ENCODE measurements around the gene RCC2.
"Not testable (repeated sequence)": the region's sequence is repeated elsewhere in the genome, so short reads cannot be mapped to it uniquely, and the experiment has no call there.

The RCC2 gene

DNA sequence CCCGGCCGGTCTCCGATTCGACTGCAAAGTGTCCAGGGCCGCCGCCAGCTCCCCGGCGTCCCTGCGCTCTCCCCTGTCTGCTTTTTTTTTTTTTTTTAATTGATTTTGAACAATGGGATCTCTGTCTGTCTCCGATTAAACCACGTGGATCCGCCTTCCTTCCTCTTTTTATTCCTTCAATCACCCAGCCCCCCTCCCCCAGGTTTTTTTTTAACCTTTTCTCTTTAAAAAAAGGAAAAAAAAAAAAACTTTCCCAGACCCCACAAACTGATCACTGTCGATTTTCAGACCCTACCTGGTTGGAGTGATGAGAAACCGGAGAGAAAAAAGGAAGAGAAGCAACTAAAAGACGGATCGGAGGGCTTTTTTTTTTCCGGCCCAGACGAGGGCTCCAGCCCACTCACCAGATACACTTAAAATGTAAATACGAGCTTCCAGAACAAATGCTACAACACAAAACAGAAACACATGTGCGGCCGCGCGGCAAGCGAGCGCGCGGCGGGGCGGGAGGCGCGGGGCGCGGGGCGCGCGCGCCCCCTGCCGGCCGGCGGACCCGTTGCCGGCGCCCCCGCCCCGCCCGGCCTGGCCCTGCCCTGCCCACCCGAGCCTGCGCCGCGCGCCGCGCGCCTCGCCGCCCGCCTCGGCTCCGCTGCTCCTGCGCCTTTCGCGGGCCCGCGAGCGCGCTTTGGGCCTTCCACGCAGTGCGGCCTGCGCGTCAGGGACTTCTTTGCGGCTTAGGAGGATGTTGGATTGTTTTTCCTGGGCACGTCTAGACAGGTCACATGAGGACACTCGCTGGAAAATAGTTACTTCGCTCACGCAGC, at the start of gene RCC2:
Gene RCC2 (minus strand): TSS at position 428 of the 824 bp plus-strand sequence. CDS start 1,163 bp downstream, outside the sequence.
- peak in 41 of 51 donors; percentile 10 to 84 (median 52) for DNase-seq

GRCh38 chr1:17486242-17486641, 46.8 kb upstream of the RCC2 start:
- DNase-seq: no peak

DNA sequence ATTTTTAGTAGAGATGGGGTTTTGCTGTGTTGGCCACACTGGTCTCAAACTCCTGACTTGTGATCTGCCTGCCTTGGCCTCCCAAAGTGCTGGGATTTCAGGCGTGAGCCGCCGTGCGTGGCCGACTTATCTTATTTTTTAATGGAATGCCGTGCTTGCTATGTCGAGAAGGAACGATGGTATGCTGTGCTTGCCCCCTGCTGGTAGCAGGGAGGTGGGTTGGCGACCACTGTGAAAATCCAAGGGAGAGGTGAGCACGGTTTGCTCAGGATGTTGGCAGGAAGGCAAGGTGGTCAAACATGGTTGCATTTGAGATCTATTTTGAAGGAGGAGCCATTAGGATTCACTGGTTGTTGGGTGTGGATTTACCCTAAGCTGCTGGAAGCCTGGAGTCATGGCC, 45.8 kb upstream of the RCC2 start:
- no peak for DNase-seq

DNA sequence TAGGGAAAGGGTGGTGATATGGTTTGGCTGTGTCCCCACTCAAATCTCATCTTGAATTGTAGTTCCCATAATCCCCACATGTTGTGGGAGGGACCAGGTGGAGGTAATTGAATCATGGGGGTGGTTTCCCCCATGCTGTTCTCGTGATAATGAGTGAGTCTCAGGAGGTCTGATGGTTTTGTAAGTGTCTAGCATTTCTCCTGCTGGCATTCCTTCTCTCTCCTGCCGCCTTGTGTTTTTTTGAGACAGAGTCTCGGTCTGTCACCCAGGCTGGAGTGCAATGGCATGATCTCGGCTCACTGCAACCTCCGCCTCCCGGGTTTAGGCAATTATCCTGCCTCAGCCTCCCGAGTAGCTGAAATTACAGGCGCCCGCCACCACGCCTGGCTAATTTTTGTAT, 42.5 kb upstream of the RCC2 start:
- not testable (repeated sequence) for DNase-seq

DNA sequence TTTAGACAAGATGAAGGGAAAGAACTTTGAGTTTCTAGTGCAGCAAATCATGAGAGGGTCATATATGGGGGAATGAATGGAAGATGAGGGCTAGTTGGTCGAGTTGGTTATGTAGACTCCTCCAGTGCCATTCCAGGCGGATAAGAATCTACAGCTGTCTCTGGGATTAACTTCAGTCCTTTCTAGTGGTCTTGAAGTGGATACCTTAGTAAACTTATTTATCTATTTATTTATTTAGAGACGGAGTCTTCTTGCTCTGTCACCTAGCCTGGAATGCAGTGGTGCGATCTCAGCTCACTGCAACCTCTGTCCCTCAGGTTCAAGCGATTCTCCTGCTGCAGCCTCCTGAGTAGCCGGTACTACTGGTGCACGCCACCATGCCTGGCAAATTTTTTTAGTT, 41.4 kb upstream of the RCC2 start:
- DNase-seq: no peak

- DNase-seq: no peak
Measured at GRCh38 chr1:17475752-17476151, 36.3 kb upstream of the RCC2 start.

DNA sequence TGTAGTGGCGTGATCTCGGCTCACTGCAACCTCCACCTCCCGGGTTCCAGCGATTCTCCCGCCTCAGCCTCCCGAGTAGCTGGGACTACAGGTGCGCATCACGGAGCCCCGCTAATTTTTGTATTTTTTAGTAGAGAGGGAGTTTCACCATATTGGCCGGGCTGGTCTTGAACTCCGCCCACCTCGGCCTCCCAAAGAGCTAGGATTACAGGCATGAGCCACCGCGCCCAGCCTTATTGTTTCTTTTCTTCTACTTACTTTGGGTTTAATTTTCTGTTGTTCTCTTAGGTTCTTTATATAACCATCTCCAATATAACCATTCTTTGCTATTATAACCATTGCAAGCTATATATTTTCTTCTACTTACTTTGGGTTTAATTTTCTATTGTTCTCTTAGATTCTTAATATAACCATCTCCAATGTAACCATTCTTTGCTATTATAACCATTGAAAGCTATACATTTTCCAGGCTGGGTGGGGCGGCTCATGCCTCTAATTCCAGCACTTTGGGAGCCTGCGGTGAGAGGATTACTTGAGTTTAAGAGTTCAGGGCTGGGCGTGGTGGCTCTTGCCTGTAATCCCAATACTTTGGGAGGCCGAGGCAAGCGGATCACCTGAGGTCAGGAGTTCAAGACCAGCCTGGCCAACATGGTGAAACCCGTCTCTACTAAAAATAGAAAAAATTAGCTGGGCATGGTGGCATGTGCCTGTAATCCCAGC, 35.5 kb upstream of the RCC2 start:
- DNase-seq: not testable (repeated sequence)

- DNase-seq: no peak
Measured at GRCh38 chr1:17472814-17473213, 33.3 kb upstream of the RCC2 start.

DNA sequence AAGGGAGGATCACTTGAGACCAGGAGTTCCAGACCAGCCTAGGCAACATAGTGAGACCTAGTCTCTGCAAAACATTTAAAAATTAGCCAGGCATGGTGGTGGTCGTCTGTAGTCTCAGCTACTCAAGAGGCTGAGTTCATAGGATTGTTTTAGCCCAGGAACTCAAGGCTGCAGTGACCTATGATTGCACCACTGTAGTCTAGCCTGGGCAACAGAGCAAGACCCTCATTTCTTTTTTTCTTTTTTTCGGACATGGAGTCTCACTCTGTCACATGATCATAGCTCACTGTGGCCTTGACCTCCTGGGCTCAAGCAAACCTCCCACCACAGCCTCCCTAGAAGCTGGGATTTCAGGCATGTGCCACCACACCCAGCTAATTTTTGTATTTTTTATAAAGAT, 31.9 kb upstream of the RCC2 start:
- no peak for DNase-seq

DNA sequence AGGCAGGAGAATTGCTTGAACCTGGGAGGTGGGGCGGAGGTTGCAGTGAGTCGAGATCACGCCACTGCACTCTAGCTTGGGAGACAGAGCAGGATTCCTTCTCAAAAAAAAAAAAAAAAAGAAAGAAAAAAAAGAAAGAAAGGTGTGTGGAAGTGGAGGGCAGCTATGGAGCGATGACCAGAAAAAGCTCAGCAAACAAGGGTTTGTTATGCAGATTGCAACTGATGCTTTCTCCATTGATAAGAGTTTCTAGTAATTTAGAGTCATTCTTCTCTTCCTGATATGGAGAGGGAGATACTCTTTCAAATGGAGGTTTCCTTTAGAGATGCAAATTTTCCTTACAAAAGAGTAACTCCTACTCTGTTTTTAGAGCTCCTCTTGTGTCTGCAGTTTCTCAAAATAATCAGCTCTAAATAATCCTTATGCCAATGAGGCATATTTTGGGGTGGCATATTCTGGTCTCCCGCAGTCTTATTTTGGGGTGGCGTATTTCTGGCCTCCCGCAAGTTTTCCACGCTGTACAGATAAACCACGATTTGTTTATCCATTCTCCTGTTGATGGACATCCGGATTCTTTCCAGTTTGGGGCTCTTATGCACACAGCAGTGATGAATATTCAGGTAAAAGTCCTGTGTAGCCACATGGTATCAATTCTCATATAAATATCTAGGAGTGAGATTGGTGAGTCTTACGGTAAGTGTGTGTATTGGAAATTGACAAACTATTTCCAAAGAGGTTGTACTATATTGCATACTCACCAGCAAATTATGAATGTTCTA, 30.7 kb upstream of the RCC2 start:
- no peak for DNase-seq

GRCh38 chr1:17468357-17469265, 29.1 kb upstream of the RCC2 start:
- DNase-seq: not testable (repeated sequence)

- no peak for DNase-seq
Measured at GRCh38 chr1:17466359-17466758, 26.9 kb upstream of the RCC2 start.

- DNase-seq: no peak
Measured at GRCh38 chr1:17465228-17465627, 25.8 kb upstream of the RCC2 start.

GRCh38 chr1:17463991-17464390, 24.5 kb upstream of the RCC2 start:
- DNase-seq: no peak

DNA sequence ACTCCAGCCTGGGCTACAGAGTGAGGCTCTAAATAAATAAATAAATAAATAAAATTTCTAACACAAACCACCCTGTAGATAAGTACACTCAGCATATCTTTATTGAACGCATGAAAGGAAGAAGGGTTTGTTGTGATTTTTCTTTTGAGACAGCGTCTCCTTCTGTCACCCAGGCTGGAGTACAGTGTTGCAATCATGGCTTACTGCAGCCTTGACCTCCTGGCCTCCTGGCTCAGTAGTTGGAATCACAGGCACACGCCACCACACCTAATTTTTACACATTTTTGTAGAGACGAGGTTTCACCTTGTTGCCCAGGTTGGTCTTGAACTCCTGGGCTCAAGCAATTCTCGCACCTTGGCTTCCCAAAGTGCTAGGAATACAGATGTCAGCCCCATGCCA, 23.2 kb upstream of the RCC2 start:
- no peak for DNase-seq

GRCh38 chr1:17460219-17460618, 20.7 kb upstream of the RCC2 start:
- no peak for DNase-seq

GRCh38 chr1:17458794-17459193, 19.3 kb upstream of the RCC2 start:
- no peak for DNase-seq

- no peak for DNase-seq
Measured at GRCh38 chr1:17452686-17453085, 13.2 kb upstream of the RCC2 start.

GRCh38 chr1:17452203-17452602, 12.7 kb upstream of the RCC2 start:
- DNase-seq: not testable (repeated sequence)

DNA sequence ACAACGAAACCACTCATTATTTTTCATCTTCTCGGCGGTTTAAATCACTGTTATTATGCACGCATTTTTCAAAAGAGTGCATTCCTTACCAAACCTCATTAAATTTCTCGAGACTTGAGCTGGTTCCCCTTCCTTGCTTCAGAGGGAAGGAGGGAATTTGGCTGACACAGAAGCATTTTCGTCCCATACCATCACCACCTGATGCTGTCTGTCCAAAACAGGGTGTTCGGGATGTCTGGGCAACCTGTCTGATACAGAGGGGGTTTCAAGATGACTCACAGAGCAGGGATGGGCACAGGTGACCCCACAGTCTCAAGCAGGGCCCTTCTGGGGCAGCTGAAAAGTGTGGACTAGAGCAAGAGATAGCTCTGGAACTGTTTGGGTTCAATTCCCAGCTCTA, 12.3 kb upstream of the RCC2 start:
- DNase-seq: no peak

DNA sequence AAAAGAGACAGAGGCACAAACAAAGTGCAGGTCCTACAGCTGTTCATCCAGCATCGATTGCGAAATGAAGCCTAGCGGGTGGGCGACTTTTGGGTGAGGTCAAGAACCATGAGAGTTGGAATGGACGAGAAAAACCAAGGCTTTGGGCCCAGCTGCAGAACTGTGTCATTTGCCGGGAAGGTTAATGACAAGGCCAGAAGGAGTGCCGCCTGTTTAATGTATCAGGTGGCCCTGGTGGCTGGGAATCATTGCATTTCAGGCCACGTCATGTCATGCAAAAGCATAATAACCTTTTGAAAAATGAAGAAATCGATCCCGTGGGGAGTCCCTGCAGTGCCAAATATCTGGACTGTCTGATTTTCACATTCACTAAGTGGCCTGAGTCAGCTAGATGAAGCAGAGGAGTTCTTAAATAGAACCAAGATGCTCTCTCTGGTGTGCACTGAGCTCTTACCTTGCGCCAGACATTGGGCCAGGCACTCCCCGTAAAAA, 8.1 kb upstream of the RCC2 start:
- DNase-seq: no peak
